ENCODE data around the gene LRRC75A.

DNA sequence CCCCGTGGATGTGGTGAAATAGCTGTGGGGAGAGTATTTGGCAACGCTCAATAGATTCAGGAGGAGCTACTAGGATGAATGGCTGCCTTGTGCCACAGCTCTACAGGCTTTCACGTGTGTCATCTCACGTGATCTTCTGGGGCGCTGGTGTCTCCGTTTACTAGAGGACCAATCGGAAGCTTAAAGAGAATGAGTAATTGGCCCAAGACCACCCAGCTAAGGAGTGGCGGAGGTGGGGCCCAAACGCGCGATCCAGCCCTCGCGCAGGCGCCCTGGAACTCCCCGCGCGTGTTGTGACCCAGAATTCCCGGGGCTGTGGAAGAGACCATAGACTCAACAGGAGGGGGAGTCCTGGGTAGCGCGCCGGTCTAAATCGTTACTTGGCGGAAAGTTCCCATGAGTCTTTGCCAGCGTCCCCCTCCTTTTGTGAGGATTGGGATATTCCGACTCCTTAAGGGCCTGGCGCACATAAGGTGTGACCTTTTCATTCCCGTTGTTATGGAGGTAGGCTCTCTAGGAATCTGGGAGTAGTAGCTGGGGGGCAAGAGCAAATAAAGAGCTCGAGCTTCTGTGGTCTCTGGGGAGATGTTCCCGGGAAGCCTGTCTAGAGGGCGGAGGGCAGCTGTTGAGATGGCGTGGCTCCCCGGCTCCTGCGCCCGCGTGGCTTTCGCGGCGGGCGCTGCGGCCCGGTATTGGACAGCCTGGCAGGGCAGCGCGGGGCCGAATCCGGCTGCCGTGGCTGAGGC is 53.3 kb downstream of the LRRC75A start:
- TF ChIP-seq POLR2AphosphoS5 (IDR thresholded peaks at IDR 0.05) (peak; percentile 49 to 94 (median 77)), CTCF (IDR thresholded peaks at IDR 0.05) (no peak)
